ENCODE data around the gene CDH4.

Gene CDH4

GRCh38 chr20:61595216-61595615 lies 343.2 kb downstream of the CDH4 start:
- no peaks in the 10 kb centered on the region for H4K20me1 ChIP-seq (ENCODE audit: low read depth, low read length)
- no peak overlapping the region for H3K4me2 ChIP-seq (ENCODE audit: low read depth, low read length, poor library complexity, severe bottlenecking)
- H3K79me2 ChIP-seq (ENCODE audit: insufficient read depth, low read length), result no peaks in the 10 kb centered on the region
- no peak overlapping the region for H3K27ac ChIP-seq (ENCODE audit: low read depth, low read length)
- H3K9ac ChIP-seq (ENCODE audit: low read length), result no peak overlapping the region
- TF ChIP-seq EZH2phosphoT487 (conservative IDR thresholded peaks at IDR 0.05; ENCODE audit: low read length), result no peak
- no peak for TF ChIP-seq CTCF (IDR thresholded peaks at IDR 0.05; ENCODE audit: insufficient read depth, low read length, poor library complexity, severe bottlenecking)
- no peak overlapping the region for H3K4me3 ChIP-seq (ENCODE audit: insufficient read depth, low read length, poor library complexity, severe bottlenecking)
- no peaks in the 10 kb centered on the region for H3F3A ChIP-seq (ENCODE audit: insufficient read depth)
- H3K27me3 ChIP-seq (ENCODE audit: low read length), result no peaks in the 10 kb centered on the region; the same call in 1 of the 2 replicates
- H2AFZ ChIP-seq (ENCODE audit: low read depth, low read length, severe bottlenecking), result no peak overlapping the region
- H3K36me3 ChIP-seq (ENCODE audit: low read length), result no peaks in the 10 kb centered on the region
- H3K9me2 ChIP-seq (replicated peaks; ENCODE audit: insufficient read depth, low read length), result no peaks in the 10 kb centered on the region
- peaks cover 17% of the 10 kb centered on the region; the same call in 1 of the 2 replicates for H3K9me3 ChIP-seq (ENCODE audit: insufficient read depth, low read length)

GRCh38 chr20:61596687-61597330 lies 344.7 kb downstream of the CDH4 start:
- Histone ChIP-seq H3K27me3 (ENCODE audit: low read length) (no peaks in the 10 kb centered on the region), H3K36me3 (ENCODE audit: low read length) (no peaks in the 10 kb centered on the region), H3K9me3 (ENCODE audit: insufficient read depth, low read length) (peaks cover 10% of the 10 kb centered on the region; the same call in 1 of the 2 replicates), H3K79me2 (ENCODE audit: insufficient read depth, low read length) (no peaks in the 10 kb centered on the region), H3K4me3 (ENCODE audit: insufficient read depth, low read length, poor library complexity, severe bottlenecking) (no peak overlapping the region), H3K9ac (ENCODE audit: low read length) (no peak overlapping the region), H3K27ac (ENCODE audit: low read depth, low read length) (no peak overlapping the region), H3F3A (ENCODE audit: insufficient read depth) (no peaks in the 10 kb centered on the region), H3K9me2 (replicated peaks; ENCODE audit: insufficient read depth, low read length) (no peaks in the 10 kb centered on the region), H2AFZ (ENCODE audit: low read depth, low read length, severe bottlenecking) (no peak overlapping the region), H4K20me1 (ENCODE audit: low read depth, low read length) (no peaks in the 10 kb centered on the region), H3K4me2 (ENCODE audit: low read depth, low read length, poor library complexity, severe bottlenecking) (no peak overlapping the region)
- TF ChIP-seq EZH2phosphoT487 (conservative IDR thresholded peaks at IDR 0.05; ENCODE audit: low read length), result no peak
- TF ChIP-seq CTCF (IDR thresholded peaks at IDR 0.05; ENCODE audit: insufficient read depth, low read length, poor library complexity, severe bottlenecking), result no peak

- Histone ChIP-seq H3K9ac (ENCODE audit: low read length) (no peak overlapping the region), H3K9me2 (replicated peaks; ENCODE audit: insufficient read depth, low read length) (no peaks in the 10 kb centered on the region), H3K27ac (ENCODE audit: low read depth, low read length) (no peak overlapping the region), H3K27me3 (ENCODE audit: low read length) (no peaks in the 10 kb centered on the region), H4K20me1 (ENCODE audit: low read depth, low read length) (no peaks in the 10 kb centered on the region), H3K4me3 (ENCODE audit: insufficient read depth, low read length, poor library complexity, severe bottlenecking) (no peak overlapping the region), H3K4me2 (ENCODE audit: low read depth, low read length, poor library complexity, severe bottlenecking) (no peak overlapping the region), H3K79me2 (ENCODE audit: insufficient read depth, low read length) (no peaks in the 10 kb centered on the region), H2AFZ (ENCODE audit: low read depth, low read length, severe bottlenecking) (no peak overlapping the region), H3K9me3 (ENCODE audit: insufficient read depth, low read length) (no peaks in the 10 kb centered on the region), H3F3A (ENCODE audit: insufficient read depth) (no peaks in the 10 kb centered on the region), H3K36me3 (ENCODE audit: low read length) (no peaks in the 10 kb centered on the region)
- TF ChIP-seq EZH2phosphoT487 (conservative IDR thresholded peaks at IDR 0.05; ENCODE audit: low read length) (no peak), CTCF (IDR thresholded peaks at IDR 0.05; ENCODE audit: insufficient read depth, low read length, poor library complexity, severe bottlenecking) (no peak)
These were observed 345.9 kb downstream of the CDH4 start for GRCh38 chr20:61597996-61598395.
